Measurements from ENCODE around the gene NOTCH4. TPM values are rescaled to one million over a fixed set of nuclear protein-coding genes. Genes with fewer than 3 reads are reported as not detected.

NOTCH4 gene
- total and polyA plus RNA-seq, 2 experiments from 2014 or later = 2.7 to 2.8 TPM

GRCh38 chr6:32249262-32249661, 25.4 kb upstream of the NOTCH4 start:
- H3K27ac Mint-ChIP-seq = no peak overlapping the region
- no peak overlapping the region for H3K4me3 ChIP-seq
- H3K4me1 Mint-ChIP-seq = peaks cover 13% of the 10 kb centered on the region
- H4K20me1 ChIP-seq (replicated peaks; ENCODE audit: insufficient read depth) = no peaks in the 10 kb centered on the region
- peaks cover 20% of the 10 kb centered on the region for H3K9me3 Mint-ChIP-seq
- TF ChIP-seq POLR2AphosphoS5 (IDR thresholded peaks at IDR 0.05; ENCODE audit: low read depth) (no peak), REST (IDR thresholded peaks at IDR 0.05; ENCODE audit: unreplicated experiment) (no peak)
- H3K79me2 ChIP-seq (replicated peaks; ENCODE audit: insufficient read depth) = no peaks in the 10 kb centered on the region
- no peaks in the 10 kb centered on the region for H3K27me3 ChIP-seq (ENCODE audit: insufficient read depth)
- no peak overlapping the region for H2AFZ ChIP-seq
- no peak overlapping the region for H3K27ac ChIP-seq (ENCODE audit: low read depth)
- H3K4me3 Mint-ChIP-seq = no peak overlapping the region
- 0 out of 2 replicates have a peak, but pooled peaks cover 4% of the 10 kb centered on the region for H3K36me3 ChIP-seq (ENCODE audit: insufficient read depth)
- no peaks in the 10 kb centered on the region; the same call in 2 of the 3 replicates for H3K36me3 Mint-ChIP-seq (ENCODE audit: low read depth)
- H3K4me1 ChIP-seq (ENCODE audit: insufficient read depth) = no peaks in the 10 kb centered on the region; the same call in 1 of the 2 replicates
- H3F3A ChIP-seq (replicated peaks; ENCODE audit: low read depth) = no peaks in the 10 kb centered on the region
- ATAC-seq (no peak), DNase-seq (ENCODE audit: low spot score) (no peak)
- H3K9me2 ChIP-seq (ENCODE audit: insufficient read depth) = no peaks in the 10 kb centered on the region; the same call in 1 of the 2 replicates
- H3K27me3 Mint-ChIP-seq (ENCODE audit: insufficient read depth, low read depth, poor library complexity) = peaks cover 4% of the 10 kb centered on the region
- no peak overlapping the region for H3K4me2 ChIP-seq

GRCh38 chr6:32247401-32247800, 23.5 kb upstream of the NOTCH4 start:
- H3K4me2 ChIP-seq = no peak overlapping the region
- Mint-ChIP-seq H3K4me1 (peaks cover 8% of the 10 kb centered on the region), H3K36me3 (ENCODE audit: low read depth) (no peaks in the 10 kb centered on the region; the same call in 2 of the 3 replicates), H3K4me3 (no peak overlapping the region), H3K27me3 (ENCODE audit: insufficient read depth, low read depth, poor library complexity) (peaks cover 4% of the 10 kb centered on the region), H3K9me3 (peaks cover 20% of the 10 kb centered on the region), H3K27ac (no peak overlapping the region)
- ATAC-seq = no peak
- no peaks in the 10 kb centered on the region for H3K27me3 ChIP-seq (ENCODE audit: insufficient read depth)
- no peaks in the 10 kb centered on the region; the same call in 1 of the 2 replicates for H3K4me1 ChIP-seq (ENCODE audit: insufficient read depth)
- no peak for DNase-seq (ENCODE audit: low spot score)
- H3F3A ChIP-seq (replicated peaks; ENCODE audit: low read depth) = no peaks in the 10 kb centered on the region
- no peaks in the 10 kb centered on the region for H3K79me2 ChIP-seq (replicated peaks; ENCODE audit: insufficient read depth)
- H3K36me3 ChIP-seq (ENCODE audit: insufficient read depth) = 0 out of 2 replicates have a peak, but pooled peaks cover 4% of the 10 kb centered on the region
- TF ChIP-seq, protein P1, sequence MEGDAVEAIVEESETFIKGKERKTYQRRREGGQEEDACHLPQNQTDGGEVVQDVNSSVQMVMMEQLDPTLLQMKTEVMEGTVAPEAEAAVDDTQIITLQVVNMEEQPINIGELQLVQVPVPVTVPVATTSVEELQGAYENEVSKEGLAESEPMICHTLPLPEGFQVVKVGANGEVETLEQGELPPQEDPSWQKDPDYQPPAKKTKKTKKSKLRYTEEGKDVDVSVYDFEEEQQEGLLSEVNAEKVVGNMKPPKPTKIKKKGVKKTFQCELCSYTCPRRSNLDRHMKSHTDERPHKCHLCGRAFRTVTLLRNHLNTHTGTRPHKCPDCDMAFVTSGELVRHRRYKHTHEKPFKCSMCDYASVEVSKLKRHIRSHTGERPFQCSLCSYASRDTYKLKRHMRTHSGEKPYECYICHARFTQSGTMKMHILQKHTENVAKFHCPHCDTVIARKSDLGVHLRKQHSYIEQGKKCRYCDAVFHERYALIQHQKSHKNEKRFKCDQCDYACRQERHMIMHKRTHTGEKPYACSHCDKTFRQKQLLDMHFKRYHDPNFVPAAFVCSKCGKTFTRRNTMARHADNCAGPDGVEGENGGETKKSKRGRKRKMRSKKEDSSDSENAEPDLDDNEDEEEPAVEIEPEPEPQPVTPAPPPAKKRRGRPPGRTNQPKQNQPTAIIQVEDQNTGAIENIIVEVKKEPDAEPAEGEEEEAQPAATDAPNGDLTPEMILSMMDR (conservative IDR thresholded peaks at IDR 0.05; ENCODE audit: low read depth in 2 of 2) = no peak
- TF ChIP-seq NANOG (IDR thresholded peaks at IDR 0.05; ENCODE audit: borderline replicate concordance) (no peak), CREB1 (CRISPR knock-in tag; IDR thresholded peaks at IDR 0.05; ENCODE audit: low read depth) (no peak), EZH2phosphoT487 (IDR thresholded peaks at IDR 0.05; ENCODE audit: unreplicated experiment) (no peak), STAT1 (IDR thresholded peaks at IDR 0.05; ENCODE audit: unreplicated experiment) (no peak), EZH2 (IDR thresholded peaks at IDR 0.05; ENCODE audit: low read depth, unreplicated experiment) (no peak), ZNF114 (CRISPR knock-in tag; IDR thresholded peaks at IDR 0.05) (no peak), POLR2AphosphoS5 (IDR thresholded peaks at IDR 0.05; ENCODE audit: low read depth) (no peak)
- TF ChIP-seq, protein P2, sequence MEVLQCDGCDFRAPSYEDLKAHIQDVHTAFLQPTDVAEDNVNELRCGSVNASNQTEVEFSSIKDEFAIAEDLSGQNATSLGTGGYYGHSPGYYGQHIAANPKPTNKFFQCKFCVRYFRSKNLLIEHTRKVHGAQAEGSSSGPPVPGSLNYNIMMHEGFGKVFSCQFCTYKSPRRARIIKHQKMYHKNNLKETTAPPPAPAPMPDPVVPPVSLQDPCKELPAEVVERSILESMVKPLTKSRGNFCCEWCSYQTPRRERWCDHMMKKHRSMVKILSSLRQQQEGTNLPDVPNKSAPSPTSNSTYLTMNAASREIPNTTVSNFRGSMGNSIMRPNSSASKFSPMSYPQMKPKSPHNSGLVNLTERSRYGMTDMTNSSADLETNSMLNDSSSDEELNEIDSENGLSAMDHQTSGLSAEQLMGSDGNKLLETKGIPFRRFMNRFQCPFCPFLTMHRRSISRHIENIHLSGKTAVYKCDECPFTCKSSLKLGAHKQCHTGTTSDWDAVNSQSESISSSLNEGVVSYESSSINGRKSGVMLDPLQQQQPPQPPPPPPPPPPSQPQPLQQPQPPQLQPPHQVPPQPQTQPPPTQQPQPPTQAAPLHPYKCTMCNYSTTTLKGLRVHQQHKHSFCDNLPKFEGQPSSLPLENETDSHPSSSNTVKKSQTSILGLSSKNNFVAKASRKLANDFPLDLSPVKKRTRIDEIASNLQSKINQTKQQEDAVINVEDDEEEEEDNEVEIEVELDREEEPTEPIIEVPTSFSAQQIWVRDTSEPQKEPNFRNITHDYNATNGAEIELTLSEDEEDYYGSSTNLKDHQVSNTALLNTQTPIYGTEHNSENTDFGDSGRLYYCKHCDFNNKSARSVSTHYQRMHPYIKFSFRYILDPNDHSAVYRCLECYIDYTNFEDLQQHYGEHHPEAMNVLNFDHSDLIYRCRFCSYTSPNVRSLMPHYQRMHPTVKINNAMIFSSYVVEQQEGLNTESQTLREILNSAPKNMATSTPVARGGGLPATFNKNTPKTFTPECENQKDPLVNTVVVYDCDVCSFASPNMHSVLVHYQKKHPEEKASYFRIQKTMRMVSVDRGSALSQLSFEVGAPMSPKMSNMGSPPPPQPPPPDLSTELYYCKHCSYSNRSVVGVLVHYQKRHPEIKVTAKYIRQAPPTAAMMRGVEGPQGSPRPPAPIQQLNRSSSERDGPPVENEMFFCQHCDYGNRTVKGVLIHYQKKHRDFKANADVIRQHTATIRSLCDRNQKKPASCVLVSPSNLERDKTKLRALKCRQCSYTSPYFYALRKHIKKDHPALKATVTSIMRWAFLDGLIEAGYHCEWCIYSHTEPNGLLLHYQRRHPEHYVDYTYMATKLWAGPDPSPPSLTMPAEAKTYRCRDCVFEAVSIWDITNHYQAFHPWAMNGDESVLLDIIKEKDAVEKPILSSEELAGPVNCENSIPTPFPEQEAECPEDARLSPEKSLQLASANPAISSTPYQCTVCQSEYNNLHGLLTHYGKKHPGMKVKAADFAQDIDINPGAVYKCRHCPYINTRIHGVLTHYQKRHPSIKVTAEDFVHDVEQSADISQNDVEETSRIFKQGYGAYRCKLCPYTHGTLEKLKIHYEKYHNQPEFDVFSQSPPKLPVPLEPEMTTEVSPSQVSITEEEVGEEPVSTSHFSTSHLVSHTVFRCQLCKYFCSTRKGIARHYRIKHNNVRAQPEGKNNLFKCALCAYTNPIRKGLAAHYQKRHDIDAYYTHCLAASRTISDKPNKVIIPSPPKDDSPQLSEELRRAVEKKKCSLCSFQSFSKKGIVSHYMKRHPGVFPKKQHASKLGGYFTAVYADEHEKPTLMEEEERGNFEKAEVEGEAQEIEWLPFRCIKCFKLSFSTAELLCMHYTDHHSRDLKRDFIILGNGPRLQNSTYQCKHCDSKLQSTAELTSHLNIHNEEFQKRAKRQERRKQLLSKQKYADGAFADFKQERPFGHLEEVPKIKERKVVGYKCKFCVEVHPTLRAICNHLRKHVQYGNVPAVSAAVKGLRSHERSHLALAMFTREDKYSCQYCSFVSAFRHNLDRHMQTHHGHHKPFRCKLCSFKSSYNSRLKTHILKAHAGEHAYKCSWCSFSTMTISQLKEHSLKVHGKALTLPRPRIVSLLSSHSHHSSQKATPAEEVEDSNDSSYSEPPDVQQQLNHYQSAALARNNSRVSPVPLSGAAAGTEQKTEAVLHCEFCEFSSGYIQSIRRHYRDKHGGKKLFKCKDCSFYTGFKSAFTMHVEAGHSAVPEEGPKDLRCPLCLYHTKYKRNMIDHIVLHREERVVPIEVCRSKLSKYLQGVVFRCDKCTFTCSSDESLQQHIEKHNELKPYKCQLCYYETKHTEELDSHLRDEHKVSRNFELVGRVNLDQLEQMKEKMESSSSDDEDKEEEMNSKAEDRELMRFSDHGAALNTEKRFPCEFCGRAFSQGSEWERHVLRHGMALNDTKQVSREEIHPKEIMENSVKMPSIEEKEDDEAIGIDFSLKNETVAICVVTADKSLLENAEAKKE (CRISPR knock-in tag; IDR thresholded peaks at IDR 0.05) = no peak
- H3K27ac ChIP-seq (ENCODE audit: low read depth) = no peak overlapping the region
- no peak overlapping the region for H2AFZ ChIP-seq
- H4K20me1 ChIP-seq (replicated peaks; ENCODE audit: insufficient read depth) = no peaks in the 10 kb centered on the region
- no peak overlapping the region for H3K4me3 ChIP-seq
- no peaks in the 10 kb centered on the region; the same call in 1 of the 2 replicates for H3K9me2 ChIP-seq (ENCODE audit: insufficient read depth)

Measured in GM23338 (cell line).